H4 (cell line): ENCODE measurements around the gene GRAMD4. TPM values are rescaled to one million over a fixed set of nuclear protein-coding genes. Genes with fewer than 3 reads are reported as not detected.
"Not testable (repeated sequence)": the region's sequence is repeated elsewhere in the genome, so short reads cannot be mapped to it uniquely, and the experiment has no call there.

Experiments used
- DNase-seq: peaks from one replicate; pipeline ENCODE4 v3.0.0-alpha.2; 2015; ENCODE audit warnings: low spot score
- total RNA-seq: library from RNA; depleted of rRNA; stranded (reverse); fragments of >200 nt; shearing (Covaris generic); gene quantifications from 2 replicates; pipeline ENCODE4 v1.2.3, GENCODE V29; 2014

GRAMD4 gene
- total RNA-seq, 1 experiment from 2014 or later: 3.2 TPM

- DNase-seq: no peak
These were observed 17.8 kb downstream of the GRAMD4 start for GRCh38 chr22:46637711-46638600.

DNA sequence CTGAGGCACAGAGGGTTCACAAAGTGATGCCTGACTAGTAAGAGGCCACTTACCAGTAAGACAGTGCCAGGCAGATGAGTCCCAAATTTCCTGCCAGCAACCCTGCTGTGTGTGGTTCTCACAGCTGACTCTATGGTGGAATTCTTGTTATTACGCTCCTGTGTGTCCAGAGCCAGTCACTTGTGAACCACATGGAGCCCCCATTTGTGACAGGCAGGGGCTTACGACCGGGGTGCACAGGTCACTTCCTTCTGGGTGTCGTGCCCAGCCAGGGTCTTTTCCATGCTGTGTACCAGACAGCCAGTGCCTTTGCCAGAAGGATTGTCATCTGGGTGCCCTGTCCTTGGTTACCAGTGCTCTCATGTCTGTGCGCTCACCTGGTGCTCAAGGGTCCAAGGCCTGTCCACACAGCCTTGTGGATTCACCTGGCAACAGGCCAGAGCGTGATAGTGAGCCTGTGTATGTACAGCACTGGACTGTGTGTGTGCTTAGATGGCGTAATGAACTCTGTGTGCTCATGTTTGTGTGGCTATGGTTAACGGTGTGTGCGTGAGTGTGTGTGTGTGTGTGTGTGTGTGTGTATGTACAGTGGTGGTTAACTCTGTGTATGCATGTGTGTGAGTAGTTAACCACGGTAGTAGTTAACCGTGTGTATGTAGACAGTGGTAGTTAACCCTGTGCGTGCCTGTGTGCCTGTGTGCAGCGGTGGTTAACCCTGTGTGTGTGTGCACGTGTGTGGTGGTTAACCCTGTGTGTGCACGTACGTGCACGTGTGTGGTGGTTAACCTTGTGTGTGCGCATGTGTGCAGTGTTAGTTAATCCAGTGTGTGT, 18.6 kb downstream of the GRAMD4 start:
- no peak for DNase-seq

- DNase-seq: no peak
These were observed 19.7 kb downstream of the GRAMD4 start for GRCh38 chr22:46639843-46640242.

- DNase-seq: no peak
These were observed 20.3 kb downstream of the GRAMD4 start for GRCh38 chr22:46640293-46641055.

DNA sequence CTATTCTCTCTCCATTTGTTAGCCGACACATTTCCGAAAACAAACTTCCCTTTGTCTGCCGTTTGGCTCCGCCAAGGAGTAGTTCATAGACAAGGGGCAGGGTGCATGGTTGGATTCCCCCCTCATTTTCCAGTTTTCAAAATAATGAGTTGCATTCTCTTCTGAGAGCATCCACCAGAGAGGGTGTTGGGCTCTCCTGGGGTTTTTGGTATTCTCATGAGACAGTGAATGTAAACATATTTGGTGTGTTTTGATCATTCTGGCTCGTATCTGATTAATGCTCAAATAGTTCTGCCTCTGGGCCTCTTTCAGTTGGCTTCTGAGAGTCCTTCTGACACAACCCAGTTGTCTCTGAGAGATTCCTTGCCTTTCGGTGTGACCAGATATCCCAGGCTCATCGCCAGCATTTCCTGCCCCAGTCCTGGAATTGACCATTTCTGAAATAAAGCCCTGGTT, 21.7 kb downstream of the GRAMD4 start:
- DNase-seq: no peak

- DNase-seq: not testable (repeated sequence)
These were observed 22.8 kb downstream of the GRAMD4 start for GRCh38 chr22:46642840-46643480.

GRCh38 chr22:46646531-46647215, 26.5 kb downstream of the GRAMD4 start:
- DNase-seq: no peak

DNA sequence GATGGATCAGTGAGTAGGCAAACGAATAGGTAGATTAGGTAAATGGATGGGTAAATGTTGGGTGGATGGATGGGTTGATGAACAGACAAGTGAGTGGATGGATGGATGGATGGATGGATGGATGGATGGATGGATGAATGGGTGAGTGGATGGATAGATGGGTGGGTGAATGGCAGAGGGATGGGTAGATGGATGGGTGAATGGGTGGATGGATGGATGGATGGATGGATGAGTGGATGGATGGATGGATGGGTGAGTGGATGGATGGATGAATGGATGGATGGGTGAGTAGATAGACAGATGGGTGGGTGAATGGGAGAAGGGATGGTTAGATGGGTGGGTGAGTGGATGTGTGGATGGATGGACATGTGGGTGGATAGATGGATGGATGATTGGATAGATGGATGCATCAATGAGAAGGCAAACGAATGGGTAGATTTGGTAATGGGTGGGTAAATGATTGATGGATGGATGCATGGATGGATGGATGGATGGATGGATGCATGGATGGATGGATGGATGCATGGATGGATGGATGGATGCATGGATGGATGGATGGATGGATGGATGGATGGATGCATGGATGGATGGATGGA, 28.1 kb downstream of the GRAMD4 start:
- DNase-seq: not testable (repeated sequence)

GRCh38 chr22:46649141-46650077, 29.2 kb downstream of the GRAMD4 start:
- no peak for DNase-seq

- DNase-seq: no peak
These were observed 30.1 kb downstream of the GRAMD4 start for GRCh38 chr22:46650078-46650810.

GRCh38 chr22:46651316-46651715, 31.1 kb downstream of the GRAMD4 start:
- DNase-seq: no peak

GRCh38 chr22:46652081-46652846, 32.1 kb downstream of the GRAMD4 start:
- DNase-seq: no peak

GRCh38 chr22:46652847-46653331, 32.7 kb downstream of the GRAMD4 start:
- DNase-seq: no peak

- DNase-seq: no peak
These were observed 33.4 kb downstream of the GRAMD4 start for GRCh38 chr22:46653596-46653995.

DNA sequence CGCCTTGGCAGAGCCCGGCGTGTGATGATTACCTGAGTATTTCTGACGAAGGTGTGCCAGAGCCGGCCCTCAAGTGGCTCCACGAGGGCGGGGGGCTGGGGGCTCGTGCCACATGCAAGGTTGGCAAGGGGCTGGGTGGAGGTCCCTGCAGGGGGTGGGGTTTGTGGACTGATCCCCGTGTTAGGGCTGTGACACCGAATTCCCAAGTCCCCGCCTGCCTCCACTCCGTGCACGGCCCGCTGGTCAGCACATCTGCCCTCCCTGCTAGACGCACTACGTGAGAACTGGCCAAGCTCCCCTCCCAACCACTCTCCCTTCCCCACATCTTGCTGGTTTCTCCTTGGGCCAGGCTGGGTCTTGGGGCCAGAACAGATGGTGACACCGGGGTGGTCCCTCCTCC, 34.2 kb downstream of the GRAMD4 start:
- no peak for DNase-seq

GRCh38 chr22:46654927-46655595, 34.9 kb downstream of the GRAMD4 start:
- DNase-seq: no peak
